Cerebellar nuclear complex (tissue), 1 donor: ENCODE data around the gene ZNF260.

ENCODE experiments used
- DNase-seq, 2 experiments: peaks; one replicate each; lab custom pipeline; 2025; lab: John Stamatoyannopoulos, UW

The ZNF260 gene

GRCh38 chr19:36489920-36490415 lies 38.1 kb downstream of the ZNF260 start:
- DNase-seq, result peak in 1 of 2 experiments; percentile 86

GRCh38 chr19:36489118-36489919 lies 38.8 kb downstream of the ZNF260 start, which contains the start of gene ZNF566:
Gene ZNF566, minus strand, starts transcription at chr19:36489561. Its CDS starts 13,004 bp downstream, at chr19:36476557.
- peak; percentile 49 to 86 for DNase-seq

GRCh38 chr19:36488846-36489117 lies 39.3 kb downstream of the ZNF260 start:
- no peak for DNase-seq

- no peak for DNase-seq
These were observed 39.8 kb downstream of the ZNF260 start for GRCh38 chr19:36488118-36488845.

- DNase-seq, result no peak
These were observed 44.4 kb downstream of the ZNF260 start for GRCh38 chr19:36483653-36484052.

- no peak for DNase-seq
These were observed 45.2 kb downstream of the ZNF260 start for GRCh38 chr19:36482876-36483275.
